HepG2 (cell line): Measurements from ENCODE around the gene EMC9. TPM values are rescaled to one million over a fixed set of nuclear protein-coding genes. Genes with fewer than 3 reads are reported as not detected.

ENCODE experiments used
- BATF2 ChIP-seq: sonication (generic); formaldehyde crosslinking; IDR thresholded peaks from 2 replicates; pipeline ENCODE4 v1.8.0; 2022; ENCODE audit warnings: mild to moderate bottlenecking, missing genetic modification reagents, moderate library complexity
- EHMT2 ChIP-seq: fragments of 200-600 bp; sonication (generic); IDR thresholded peaks from 2 replicates; pipeline ENCODE4 v1.7.0; 2017; ENCODE audit warnings: antibody characterized with exemption, low read depth, low read length, borderline replicate concordance
- FIP1L1 ChIP-seq: fragments of 200-400 bp; formaldehyde crosslinking; IDR thresholded peaks from 2 replicates; pipeline ENCODE4 v1.6.1; 2018; ENCODE audit warnings: low read depth, mild to moderate bottlenecking, low read length, moderate library complexity, borderline replicate concordance; ENCODE audit not compliant: insufficient read depth
- FOXK2 ChIP-seq: fragments of 450-650 bp; IDR thresholded peaks from 2 replicates; pipeline ENCODE4 v1.6.1; 2016
- KLF11 ChIP-seq: IDR thresholded peaks from 2 replicates; pipeline ENCODE4 v1.6.1; 2016; ENCODE audit warnings: missing compliant biosample characterization
- MTA3 ChIP-seq: sonication (generic); formaldehyde crosslinking; IDR thresholded peaks from 2 replicates; pipeline ENCODE4 v1.4.0; 2020; ENCODE audit warnings: missing genetic modification reagents
- MYPOP ChIP-seq: sonication (generic); formaldehyde crosslinking; IDR thresholded peaks from 2 replicates; pipeline ENCODE4 v1.8.1; 2023; ENCODE audit warnings: mild to moderate bottlenecking, moderate library complexity, missing genetic modification reagents
- PBX2 ChIP-seq: IDR thresholded peaks from 2 replicates; pipeline ENCODE4 v1.6.1; 2016; ENCODE audit warnings: control low read depth
- RCOR2 ChIP-seq: IDR thresholded peaks from 2 replicates; pipeline ENCODE4 v1.6.1; 2016; ENCODE audit warnings: missing biosample characterization, missing genetic modification reagents
- SOX6 ChIP-seq, 2 experiments: fragments of 450-650 bp in 1 of 2; sonication (generic) in 1 of 2; formaldehyde crosslinking in 1 of 2; IDR thresholded peaks; 2 replicates each; pipeline versions ENCODE4 v1.4.0 to v1.6.1; 2017 to 2020; ENCODE audit warnings: antibody characterized with exemption in 1 of 2, mild to moderate bottlenecking in 1 of 2, missing genetic modification reagents in 1 of 2
- SRSF4 ChIP-seq: fragments of 200-400 bp; formaldehyde crosslinking; IDR thresholded peaks from one replicate; pipeline ENCODE4 v1.6.1; 2018; ENCODE audit warnings: mild to moderate bottlenecking, low read depth, low read length, moderate library complexity; ENCODE audit not compliant: poor library complexity, severe bottlenecking
- SYNCRIP ChIP-seq: fragments of 200-400 bp; formaldehyde crosslinking; IDR thresholded peaks from 2 replicates; pipeline ENCODE4 v1.6.1; 2018; ENCODE audit warnings: mild to moderate bottlenecking, low read depth, low read length; ENCODE audit not compliant: insufficient read depth
- TEAD3 ChIP-seq: optimal IDR thresholded peaks from 2 replicates; pipeline ENCODE3; 2016; ENCODE audit warnings: borderline replicate concordance
- ZBTB2 ChIP-seq: sonication (generic); formaldehyde crosslinking; IDR thresholded peaks from 2 replicates; pipeline ENCODE4 v1.8.0; 2022; ENCODE audit warnings: low read depth, missing genetic modification reagents
- ZBTB20 ChIP-seq: sonication (generic); formaldehyde crosslinking; IDR thresholded peaks from 2 replicates; pipeline ENCODE4 v1.8.1; 2023; ENCODE audit warnings: missing genetic modification reagents, low read depth, mild to moderate bottlenecking, borderline replicate concordance
- ZNF543 ChIP-seq: sonication (generic); formaldehyde crosslinking; IDR thresholded peaks from 2 replicates; pipeline ENCODE4 v1.4.0; 2020; ENCODE audit warnings: mild to moderate bottlenecking, missing genetic modification reagents
- ZNF720 ChIP-seq: sonication (generic); formaldehyde crosslinking; IDR thresholded peaks from 2 replicates; pipeline ENCODE4 v1.4.0; 2020; ENCODE audit warnings: missing genetic modification reagents
- ZSCAN22 ChIP-seq: sonication (generic); formaldehyde crosslinking; IDR thresholded peaks from 2 replicates; pipeline ENCODE4 v1.4.0; 2020; ENCODE audit warnings: mild to moderate bottlenecking, missing genetic modification reagents
- polyA plus RNA-seq, 8 experiments: library from polyadenylated mRNA; depleted of rRNA in 3 of 8; stranded (reverse) in 7 of 8; unstranded in 1 of 8; fragments of >200 nt; fragmentation: Illumina TruSeq in 4 of 8; extraction: Trizol in 4 of 8; gene quantifications; 2 replicates each; pipeline versions ENCODE4 v1.2.1 to v1.2.3, GENCODE V29; 2011 to 2016; ENCODE audit warnings: low read depth in 4 of 8, missing spikeins in 1 of 8, mixed read lengths in 1 of 8; ENCODE audit not compliant: insufficient read depth in 1 of 8
- total RNA-seq, 5 experiments: library from RNA; depleted of rRNA; stranded (reverse); fragments of >200 nt; fragmentation: Illumina TruSeq; extraction: Trizol; gene quantifications; 2 replicates each; pipeline ENCODE4 v1.2.3, GENCODE V29; 2016; ENCODE audit warnings: low read depth in 1 of 5

The EMC9 gene
- total and polyA plus RNA-seq, 2 of the 13 experiments (the other 11 are each of a cell fraction or from before 2014, with no cell fraction given), result 60.5 to 78.7 TPM

DNA sequence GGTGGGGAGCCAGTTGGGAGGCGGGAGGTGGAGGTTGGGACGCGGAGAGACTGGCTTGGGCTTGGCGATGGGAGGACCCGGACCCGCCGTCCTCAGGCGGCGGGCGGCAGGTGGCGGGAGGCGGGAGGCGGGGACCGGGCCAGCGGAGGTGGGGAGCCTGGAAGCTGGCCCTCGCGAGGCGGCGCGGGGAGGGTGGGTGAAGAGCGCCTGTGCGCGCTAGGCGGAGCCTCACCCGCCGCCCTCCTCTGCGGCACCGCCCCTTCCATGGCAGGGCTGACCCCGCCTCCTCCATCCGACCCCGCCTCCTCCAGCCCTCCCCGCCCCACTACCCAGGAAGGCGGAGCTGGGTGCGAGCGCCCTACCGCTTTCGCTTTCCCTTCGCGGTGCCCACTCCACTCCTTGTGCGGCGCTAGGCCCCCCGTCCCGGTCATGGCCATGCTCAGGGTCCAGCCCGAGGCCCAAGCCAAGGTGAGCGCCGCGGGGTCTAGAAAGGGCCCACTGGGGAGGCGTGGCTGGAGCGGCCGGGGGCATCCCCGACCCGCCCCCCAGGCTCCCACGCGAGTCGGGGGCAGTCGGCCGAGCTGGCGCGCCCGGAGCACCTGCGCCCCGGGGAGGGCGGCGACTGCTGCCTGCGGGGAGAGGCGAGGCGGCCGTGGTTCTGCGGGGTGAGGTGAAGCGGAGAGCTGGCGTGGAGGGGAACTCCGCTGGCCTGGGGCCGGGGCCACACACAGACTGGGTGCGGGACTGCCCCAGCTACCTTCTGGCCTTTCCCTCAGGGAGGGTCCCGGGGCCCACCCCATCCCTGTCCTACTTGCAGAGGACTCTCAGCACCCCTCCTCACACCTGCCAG, 5.3 kb downstream of the EMC9 start, which contains the start of gene PSME1 (continued):
- TF ChIP-seq RCOR2 (CRISPR knock-in tag) (no peak), SOX6 (IDR thresholded peaks at IDR 0.05) (no peak), SOX6 (CRISPR knock-in tag; IDR thresholded peaks at IDR 0.05) (peak; percentile 54), EHMT2 (no peak), MTA3 (CRISPR knock-in tag) (no peak), KLF11 (CRISPR knock-in tag) (peak; percentile 58; the same call in 1 of the 2 replicates), ZNF720 (CRISPR knock-in tag) (no peak; the same call in none of the 2 replicates), TEAD3 (CRISPR knock-in tag) (peak; percentile 62), SRSF4 (no peak), ZBTB2 (no peak), ZSCAN22 (no peak), ZNF543 (peak; percentile 82; the same call in 1 of the 2 replicates), PBX2 (CRISPR knock-in tag) (no peak), ZBTB20 (CRISPR knock-in tag) (0 out of 2 replicates have a peak, but pooled peaks have one; percentile 35), BATF2 (no peak), FIP1L1 (no peak), MYPOP (no peak), SYNCRIP (no peak), FOXK2 (no peak)
